ENCODE results near the gene MCUR1. TPM values are rescaled to one million over a fixed set of nuclear protein-coding genes. Genes with fewer than 3 reads are reported as not detected.

The MCUR1 gene
- total and polyA plus RNA-seq, 9 of the 15 experiments (the other 6 are each of a cell fraction or from before 2014, with no cell fraction given), result 5.1 to 60.2 (median 41.4) TPM

DNA sequence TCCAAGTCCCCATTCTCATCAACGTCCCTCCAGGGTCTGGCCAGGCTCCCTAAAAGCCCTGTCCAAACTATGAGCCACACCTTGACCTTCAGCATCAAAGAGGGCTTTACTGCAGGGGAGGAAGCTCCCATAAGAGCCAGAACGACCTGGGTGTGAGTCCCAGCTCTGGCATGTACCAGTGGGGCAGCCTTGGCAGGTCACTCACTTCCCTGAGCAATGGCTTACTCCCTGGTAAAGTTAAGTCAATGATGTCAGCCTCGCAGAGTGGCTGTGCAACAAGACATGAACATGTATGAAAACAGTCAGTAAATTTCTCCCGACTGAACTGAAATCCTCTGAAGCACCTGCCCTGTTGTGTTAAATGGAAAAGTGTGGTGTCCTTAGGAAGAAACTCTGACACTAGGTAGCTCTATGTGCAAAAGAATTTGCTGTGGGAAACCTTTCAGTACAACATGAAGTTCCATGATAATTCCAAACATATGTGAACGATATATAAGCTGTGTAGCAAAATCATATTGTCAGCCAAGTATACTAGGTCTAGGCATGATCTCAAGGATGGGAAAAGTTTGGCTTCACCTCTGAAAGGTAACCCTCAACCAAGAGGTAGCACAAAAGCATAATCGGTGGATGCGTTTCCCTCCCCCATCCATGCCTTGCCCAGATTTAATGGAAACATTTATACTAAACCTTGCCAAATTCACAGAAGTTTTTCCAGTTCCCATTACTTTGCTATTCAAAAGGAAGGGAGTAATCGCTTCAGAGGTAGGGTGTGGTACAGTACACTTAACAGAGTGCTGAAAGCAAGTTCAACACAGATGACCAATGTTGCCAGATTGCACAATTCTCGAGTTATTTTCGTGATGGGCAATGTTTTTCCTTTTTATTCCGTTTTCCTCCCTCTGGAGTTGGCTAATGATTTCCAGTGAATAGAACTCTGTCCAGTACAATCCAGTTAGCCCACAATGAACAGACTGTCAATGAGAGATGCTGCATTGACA, 53.8 kb downstream of the MCUR1 start:
- Histone ChIP-seq H3K79me2 (ENCODE audit: control insufficient read depth, insufficient read depth, low read length) (no peaks in the 10 kb centered on the region), H3K9me3 (replicated peaks; ENCODE audit: control insufficient read depth, insufficient read depth, low read depth, low read length) (no peaks in the 10 kb centered on the region), H3K27ac (ENCODE audit: extremely low read depth, low read depth, low read length) (no peak overlapping the region), H3K27me3 (ENCODE audit: control insufficient read depth in 2 of 2, insufficient read depth in 2 of 2, low read length in 2 of 2) (peaks cover 0 to 4% of the 10 kb centered on the region in 2 experiments; a peak in 1 of 5 replicates), H3K4me2 (ENCODE audit: insufficient read depth, low read length) (no peak overlapping the region), H3K9me1 (ENCODE audit: control insufficient read depth, insufficient read depth, low read length) (no peaks in the 10 kb centered on the region), H3K9ac (ENCODE audit: insufficient read depth in 1 of 2, low read depth in 2 of 2, low read length in 2 of 2) (no peak overlapping the region), H3K36me3 (ENCODE audit: control insufficient read depth, insufficient read depth, low read length) (no peaks in the 10 kb centered on the region), H3K4me1 (replicated peaks in 1 of 2; ENCODE audit: control insufficient read depth in 2 of 2, insufficient read depth in 2 of 2, low read length in 2 of 2) (0 out of 5 replicates have a peak, but pooled peaks cover 0 to under 1% of the 10 kb centered on the region in 2 experiments), H4K20me1 (replicated peaks; ENCODE audit: control insufficient read depth, insufficient read depth, low read length) (no peaks in the 10 kb centered on the region), H3K4me3 (no peak overlapping the region), H2AFZ (ENCODE audit: low read depth, low read length) (no peak overlapping the region)
- ATAC-seq (peak; percentile 17; the same call in 1 of the 3 replicates), DNase-seq (ENCODE audit: extremely low read depth in 1 of 4, low spot score in 3 of 4) (no peak), FAIRE-seq (peak; percentile 67)
- no TSS peak for BruUV-seq (replicated peaks)
- CTCF ChIA-PET (ENCODE audit: low intra/inter-chr PET ratio), result no interaction called here
- TF ChIP-seq NONO (IDR thresholded peaks at IDR 0.05; ENCODE audit: low read depth in 2 of 2, low read length in 1 of 2) (no peak), CEBPB (tag; IDR thresholded peaks at IDR 0.05) (peak; percentile 87), HDAC6 (IDR thresholded peaks at IDR 0.05; ENCODE audit: low read depth, low read length) (no peak), CEBPG (CRISPR knock-in tag; IDR thresholded peaks at IDR 0.05) (no peak), CEBPG (tag; conservative IDR thresholded peaks at IDR 0.05 in 1 of 2, IDR thresholded peaks at IDR 0.05 in 1 of 2) (peak; percentile 64 to 78; a peak in 3 of 4 replicates)
- POLR2A ChIA-PET, result interaction anchor here (0.8 to 1.0 kb wide), 2 partner anchors 15 to 21 kb away, joined by 3 read pairs; no protein-coding TSS in a partner anchor
- in situ Hi-C loops (cut with MboI) (no loop called here), intact Hi-C loops (cut with micrococcal nuclease) (loop anchor here (10.0 kb wide), 1 partner anchor 426 kb away; no protein-coding TSS in a partner anchor)
- 16% methylated on average over 11 of the region's 11 CpGs for WGBS (ENCODE audit: insufficient coverage, low coverage, missing lambda C conversion rate)

Data from K562 (cell line).